ENCODE results near the gene RBPJ.

RBPJ gene

GRCh38 chr4:26321373-26322221, 783 bp downstream of the RBPJ start:
- TF ChIP-seq POLR2AphosphoS5 (IDR thresholded peaks at IDR 0.05; ENCODE audit: low read depth, low read length) (no peak), SIN3A (IDR thresholded peaks at IDR 0.05; ENCODE audit: borderline replicate concordance, insufficient read depth, low read length) (no peak), FOXP2 (optimal IDR thresholded peaks at IDR 0.05; ENCODE audit: borderline replicate concordance, extremely low read depth, extremely low read length, insufficient read depth) (no peak)
- TF ChIP-seq, protein P1, sequence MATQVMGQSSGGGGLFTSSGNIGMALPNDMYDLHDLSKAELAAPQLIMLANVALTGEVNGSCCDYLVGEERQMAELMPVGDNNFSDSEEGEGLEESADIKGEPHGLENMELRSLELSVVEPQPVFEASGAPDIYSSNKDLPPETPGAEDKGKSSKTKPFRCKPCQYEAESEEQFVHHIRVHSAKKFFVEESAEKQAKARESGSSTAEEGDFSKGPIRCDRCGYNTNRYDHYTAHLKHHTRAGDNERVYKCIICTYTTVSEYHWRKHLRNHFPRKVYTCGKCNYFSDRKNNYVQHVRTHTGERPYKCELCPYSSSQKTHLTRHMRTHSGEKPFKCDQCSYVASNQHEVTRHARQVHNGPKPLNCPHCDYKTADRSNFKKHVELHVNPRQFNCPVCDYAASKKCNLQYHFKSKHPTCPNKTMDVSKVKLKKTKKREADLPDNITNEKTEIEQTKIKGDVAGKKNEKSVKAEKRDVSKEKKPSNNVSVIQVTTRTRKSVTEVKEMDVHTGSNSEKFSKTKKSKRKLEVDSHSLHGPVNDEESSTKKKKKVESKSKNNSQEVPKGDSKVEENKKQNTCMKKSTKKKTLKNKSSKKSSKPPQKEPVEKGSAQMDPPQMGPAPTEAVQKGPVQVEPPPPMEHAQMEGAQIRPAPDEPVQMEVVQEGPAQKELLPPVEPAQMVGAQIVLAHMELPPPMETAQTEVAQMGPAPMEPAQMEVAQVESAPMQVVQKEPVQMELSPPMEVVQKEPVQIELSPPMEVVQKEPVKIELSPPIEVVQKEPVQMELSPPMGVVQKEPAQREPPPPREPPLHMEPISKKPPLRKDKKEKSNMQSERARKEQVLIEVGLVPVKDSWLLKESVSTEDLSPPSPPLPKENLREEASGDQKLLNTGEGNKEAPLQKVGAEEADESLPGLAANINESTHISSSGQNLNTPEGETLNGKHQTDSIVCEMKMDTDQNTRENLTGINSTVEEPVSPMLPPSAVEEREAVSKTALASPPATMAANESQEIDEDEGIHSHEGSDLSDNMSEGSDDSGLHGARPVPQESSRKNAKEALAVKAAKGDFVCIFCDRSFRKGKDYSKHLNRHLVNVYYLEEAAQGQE (IDR thresholded peaks at IDR 0.05; ENCODE audit: insufficient read depth in 1 of 2, low read depth in 2 of 2, low read length in 2 of 2), result 0 out of 4 replicates have a peak, but pooled peaks of 1 of the 2 experiments have one; percentile 5

DNA sequence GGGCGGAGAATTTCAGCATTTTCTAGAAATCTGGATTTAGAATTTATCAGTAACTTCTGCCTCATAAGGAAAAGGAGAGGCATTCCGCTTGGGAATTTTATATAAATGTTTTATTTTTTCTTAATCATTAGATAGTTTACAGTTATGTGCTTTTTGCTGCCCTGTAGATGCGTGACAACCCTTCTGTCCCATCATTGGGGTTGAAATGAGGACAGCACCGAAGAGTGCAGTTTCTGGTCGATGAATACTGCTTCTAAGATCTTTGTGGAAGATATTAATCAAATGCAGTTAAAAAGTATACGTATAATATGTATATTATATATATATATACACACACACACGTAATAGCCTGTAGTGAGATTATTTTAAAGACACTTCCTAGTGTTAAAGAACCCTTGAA, 1.5 kb downstream of the RBPJ start:
- TF ChIP-seq FOXP2 (optimal IDR thresholded peaks at IDR 0.05; ENCODE audit: borderline replicate concordance, extremely low read depth, extremely low read length, insufficient read depth) (no peak), TAF1 (IDR thresholded peaks at IDR 0.05; ENCODE audit: borderline replicate concordance, insufficient read depth, low read length) (no peak), POLR2AphosphoS5 (IDR thresholded peaks at IDR 0.05; ENCODE audit: low read depth, low read length) (no peak), SIN3A (IDR thresholded peaks at IDR 0.05; ENCODE audit: borderline replicate concordance, insufficient read depth, low read length) (peak; percentile 26; the same call in 1 of the 2 replicates)
- TF ChIP-seq, protein P1 (IDR thresholded peaks at IDR 0.05; ENCODE audit: insufficient read depth in 1 of 2, low read depth in 2 of 2, low read length in 2 of 2), result no peak

GRCh38 chr4:26323821-26324220, 3.0 kb downstream of the RBPJ start:
- TF ChIP-seq SIN3A (IDR thresholded peaks at IDR 0.05; ENCODE audit: borderline replicate concordance, insufficient read depth, low read length) (no peak), FOXP2 (optimal IDR thresholded peaks at IDR 0.05; ENCODE audit: borderline replicate concordance, extremely low read depth, extremely low read length, insufficient read depth) (no peak), POLR2AphosphoS5 (IDR thresholded peaks at IDR 0.05; ENCODE audit: low read depth, low read length) (no peak), TAF1 (IDR thresholded peaks at IDR 0.05; ENCODE audit: borderline replicate concordance, insufficient read depth, low read length) (no peak)
- TF ChIP-seq, protein P1 (IDR thresholded peaks at IDR 0.05; ENCODE audit: insufficient read depth in 1 of 2, low read depth in 2 of 2, low read length in 2 of 2), result no peak

- no peak for TF ChIP-seq SIN3A (IDR thresholded peaks at IDR 0.05; ENCODE audit: borderline replicate concordance, insufficient read depth, low read length)
- TF ChIP-seq, protein P1 (IDR thresholded peaks at IDR 0.05; ENCODE audit: insufficient read depth in 1 of 2, low read depth in 2 of 2, low read length in 2 of 2), result no peak
- no peak for TF ChIP-seq TAF1 (IDR thresholded peaks at IDR 0.05; ENCODE audit: borderline replicate concordance, insufficient read depth, low read length)
- TF ChIP-seq POLR2AphosphoS5 (IDR thresholded peaks at IDR 0.05; ENCODE audit: low read depth, low read length), result no peak
- TF ChIP-seq FOXP2 (optimal IDR thresholded peaks at IDR 0.05; ENCODE audit: borderline replicate concordance, extremely low read depth, extremely low read length, insufficient read depth), result no peak
Observed at GRCh38 chr4:26325191-26325590, 4.4 kb downstream of the RBPJ start.

Data from PFSK-1 (cell line).